IMR-90 (cell line): ENCODE measurements around the gene UTRN.

Source experiments
- MAFK ChIP-seq: IDR thresholded peaks from 2 replicates; pipeline ENCODE4 v1.6.1; 2012; ENCODE audit warnings: low read depth, low read length, improper control_type of control experiment
- MXI1 ChIP-seq: IDR thresholded peaks from 2 replicates; pipeline ENCODE4 v1.6.1; 2012; ENCODE audit warnings: low read depth, mild to moderate bottlenecking, low read length, moderate library complexity, borderline replicate concordance
- POLR2A ChIP-seq: IDR thresholded peaks from 2 replicates; pipeline ENCODE4 v1.6.1; 2012; ENCODE audit warnings: mild to moderate bottlenecking, low read depth, low read length
- RFX5 ChIP-seq: IDR thresholded peaks from 2 replicates; pipeline ENCODE4 v1.8.0; 2012; ENCODE audit warnings: low read depth, mild to moderate bottlenecking, low read length, moderate library complexity
- TF ChIP-seq, protein P1 (sequence below): conservative IDR thresholded peaks from 2 replicates; pipeline ENCODE4 v1.5.1; 2012; ENCODE audit warnings: mild to moderate bottlenecking, low read depth, low read length, improper control_type of control experiment

DNA sequence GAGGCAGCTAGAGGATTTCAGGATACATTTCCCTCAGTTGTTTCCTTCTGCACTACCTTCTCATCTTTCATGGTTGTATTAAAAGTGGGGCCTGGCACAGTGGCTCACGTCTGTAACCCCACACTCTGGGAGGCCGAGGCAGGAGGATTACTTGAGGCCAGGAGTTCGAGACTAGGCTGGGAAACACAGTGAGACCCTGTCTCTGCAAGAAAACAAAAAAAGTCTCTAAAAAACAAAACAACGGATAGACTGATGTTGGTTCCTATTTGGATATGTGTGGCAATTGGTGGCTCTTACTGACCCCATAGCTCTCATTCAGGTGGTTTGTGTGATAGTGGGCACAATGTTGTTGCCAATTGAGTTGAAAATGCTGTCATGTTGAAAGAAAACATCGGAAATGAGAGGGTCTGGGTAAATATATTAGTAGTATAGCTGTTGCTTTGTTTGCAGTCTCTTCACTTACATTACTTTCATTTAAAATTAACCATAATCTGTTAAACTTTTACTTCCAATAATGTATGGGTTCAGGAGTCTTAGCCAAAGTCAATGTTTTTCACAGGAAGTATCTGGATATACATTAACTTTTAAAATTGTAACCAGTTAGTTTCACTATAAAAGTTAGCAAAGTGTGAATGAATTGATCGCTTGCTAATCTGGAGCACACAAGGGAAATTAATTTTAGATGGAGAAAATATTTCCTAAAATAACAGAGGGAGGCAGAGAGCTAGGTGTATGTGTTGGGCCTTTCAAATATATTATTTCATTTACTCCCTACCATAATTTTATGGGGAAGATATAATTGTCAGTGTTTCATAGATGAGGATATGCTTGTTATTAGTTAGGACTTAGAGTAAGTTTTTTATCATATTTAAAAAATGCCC, 31.1 kb downstream of the UTRN start:
- no peak for TF ChIP-seq POLR2A
- TF ChIP-seq, protein P1, sequence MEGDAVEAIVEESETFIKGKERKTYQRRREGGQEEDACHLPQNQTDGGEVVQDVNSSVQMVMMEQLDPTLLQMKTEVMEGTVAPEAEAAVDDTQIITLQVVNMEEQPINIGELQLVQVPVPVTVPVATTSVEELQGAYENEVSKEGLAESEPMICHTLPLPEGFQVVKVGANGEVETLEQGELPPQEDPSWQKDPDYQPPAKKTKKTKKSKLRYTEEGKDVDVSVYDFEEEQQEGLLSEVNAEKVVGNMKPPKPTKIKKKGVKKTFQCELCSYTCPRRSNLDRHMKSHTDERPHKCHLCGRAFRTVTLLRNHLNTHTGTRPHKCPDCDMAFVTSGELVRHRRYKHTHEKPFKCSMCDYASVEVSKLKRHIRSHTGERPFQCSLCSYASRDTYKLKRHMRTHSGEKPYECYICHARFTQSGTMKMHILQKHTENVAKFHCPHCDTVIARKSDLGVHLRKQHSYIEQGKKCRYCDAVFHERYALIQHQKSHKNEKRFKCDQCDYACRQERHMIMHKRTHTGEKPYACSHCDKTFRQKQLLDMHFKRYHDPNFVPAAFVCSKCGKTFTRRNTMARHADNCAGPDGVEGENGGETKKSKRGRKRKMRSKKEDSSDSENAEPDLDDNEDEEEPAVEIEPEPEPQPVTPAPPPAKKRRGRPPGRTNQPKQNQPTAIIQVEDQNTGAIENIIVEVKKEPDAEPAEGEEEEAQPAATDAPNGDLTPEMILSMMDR, result no peak
- TF ChIP-seq MAFK, result no peak
- TF ChIP-seq MXI1, result no peak
- TF ChIP-seq RFX5, result no peak
